HepG2 (cell line): ENCODE results near the gene GGT1. TPM values are rescaled to one million over a fixed set of nuclear protein-coding genes. Genes with fewer than 3 reads are reported as not detected.

Source experiments
- ARID4A ChIP-seq: sonication (generic); formaldehyde crosslinking; IDR thresholded peaks from 2 replicates; pipeline ENCODE4 v1.5.0; 2020; ENCODE audit warnings: mild to moderate bottlenecking, missing genetic modification reagents, borderline replicate concordance
- E2F1 ChIP-seq: sonication (generic); formaldehyde crosslinking; IDR thresholded peaks from 2 replicates; pipeline ENCODE4 v1.5.0; 2020; ENCODE audit warnings: missing genetic modification reagents
- MED8 ChIP-seq: sonication (generic); formaldehyde crosslinking; IDR thresholded peaks from 2 replicates; pipeline ENCODE4 v1.8.1; 2023; ENCODE audit warnings: mild to moderate bottlenecking, missing genetic modification reagents; ENCODE audit not compliant: insufficient replicate concordance
- ONECUT2 ChIP-seq: sonication (generic); formaldehyde crosslinking; IDR thresholded peaks from 2 replicates; pipeline ENCODE4 v1.4.0; 2020; ENCODE audit warnings: missing genetic modification reagents
- PRDM10 ChIP-seq: sonication (generic); formaldehyde crosslinking; IDR thresholded peaks from 2 replicates; pipeline ENCODE4 v1.4.0; 2020; ENCODE audit warnings: low read depth, missing genetic modification reagents
- YEATS4 ChIP-seq: sonication (generic); formaldehyde crosslinking; IDR thresholded peaks from 2 replicates; pipeline ENCODE4 v1.4.0; 2020; ENCODE audit warnings: missing genetic modification reagents, borderline replicate concordance
- ZFP91 ChIP-seq: sonication (generic); formaldehyde crosslinking; IDR thresholded peaks from 2 replicates; pipeline ENCODE4 v1.9.0; 2022; ENCODE audit warnings: missing genetic modification reagents, mild to moderate bottlenecking, borderline replicate concordance
- ZNF18 ChIP-seq: sonication (generic); formaldehyde crosslinking; IDR thresholded peaks from 2 replicates; pipeline ENCODE4 v1.8.0; 2022; ENCODE audit warnings: mild to moderate bottlenecking, missing genetic modification reagents; ENCODE audit not compliant: insufficient replicate concordance
- ZNF598 ChIP-seq: sonication (generic); formaldehyde crosslinking; IDR thresholded peaks from 2 replicates; pipeline ENCODE4 v1.5.1; 2020; ENCODE audit warnings: mild to moderate bottlenecking, missing genetic modification reagents, borderline replicate concordance
- ZNF75D ChIP-seq: sonication (generic); formaldehyde crosslinking; IDR thresholded peaks from 2 replicates; pipeline ENCODE4 v1.8.1; 2023; ENCODE audit warnings: missing genetic modification reagents, mild to moderate bottlenecking, borderline replicate concordance
- polyA plus RNA-seq, 8 experiments: library from polyadenylated mRNA; depleted of rRNA in 3 of 8; stranded (reverse) in 7 of 8; unstranded in 1 of 8; fragments of >200 nt; fragmentation: Illumina TruSeq in 4 of 8; extraction: Trizol in 4 of 8; gene quantifications; 2 replicates each; pipeline versions ENCODE4 v1.2.1 to v1.2.3, GENCODE V29; 2011 to 2016; ENCODE audit warnings: low read depth in 4 of 8, missing spikeins in 1 of 8, mixed read lengths in 1 of 8; ENCODE audit not compliant: insufficient read depth in 1 of 8
- total RNA-seq, 5 experiments: library from RNA; depleted of rRNA; stranded (reverse); fragments of >200 nt; fragmentation: Illumina TruSeq; extraction: Trizol; gene quantifications; 2 replicates each; pipeline ENCODE4 v1.2.3, GENCODE V29; 2016; ENCODE audit warnings: low read depth in 1 of 5
- TF ChIP-seq, protein P1 (sequence below): sonication (generic); formaldehyde crosslinking; IDR thresholded peaks from 2 replicates; pipeline ENCODE4 v1.5.1; 2020; ENCODE audit warnings: missing genetic modification reagents, mild to moderate bottlenecking, borderline replicate concordance

The GGT1 gene
- total and polyA plus RNA-seq, 2 of the 13 experiments (the other 11 are each of a cell fraction or from before 2014, with no cell fraction given) = 29.9 to 103 TPM

GRCh38 chr22:24555165-24556039, 47.6 kb upstream of the GGT1 start, which contains the start of gene SNRPD3 (continued):
- TF ChIP-seq ZFP91 (CRISPR knock-in tag) (peak; percentile 94), ARID4A (CRISPR knock-in tag) (peak; percentile 94), YEATS4 (CRISPR knock-in tag) (peak; percentile 89), MED8 (CRISPR knock-in tag) (peak; percentile 95), ZNF75D (CRISPR knock-in tag) (no peak), ZNF18 (CRISPR knock-in tag) (peak; percentile 85), PRDM10 (CRISPR knock-in tag) (peak; percentile 25; the same call in 1 of the 2 replicates), E2F1 (peak; percentile 91), ONECUT2 (CRISPR knock-in tag) (no peak), ZNF598 (CRISPR knock-in tag) (peak; percentile 97)
- TF ChIP-seq, protein P1, sequence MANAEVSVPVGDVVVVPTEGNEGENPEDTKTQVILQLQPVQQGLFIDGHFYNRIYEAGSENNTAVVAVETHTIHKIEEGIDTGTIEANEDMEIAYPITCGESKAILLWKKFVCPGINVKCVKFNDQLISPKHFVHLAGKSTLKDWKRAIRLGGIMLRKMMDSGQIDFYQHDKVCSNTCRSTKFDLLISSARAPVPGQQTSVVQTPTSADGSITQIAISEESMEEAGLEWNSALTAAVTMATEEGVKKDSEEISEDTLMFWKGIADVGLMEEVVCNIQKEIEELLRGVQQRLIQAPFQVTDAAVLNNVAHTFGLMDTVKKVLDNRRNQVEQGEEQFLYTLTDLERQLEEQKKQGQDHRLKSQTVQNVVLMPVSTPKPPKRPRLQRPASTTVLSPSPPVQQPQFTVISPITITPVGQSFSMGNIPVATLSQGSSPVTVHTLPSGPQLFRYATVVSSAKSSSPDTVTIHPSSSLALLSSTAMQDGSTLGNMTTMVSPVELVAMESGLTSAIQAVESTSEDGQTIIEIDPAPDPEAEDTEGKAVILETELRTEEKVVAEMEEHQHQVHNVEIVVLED (CRISPR knock-in tag) = peak; percentile 84
